ENCODE measurements around the gene RNF217. TPM values are rescaled to one million over a fixed set of nuclear protein-coding genes. Genes with fewer than 3 reads are reported as not detected.

The RNF217 gene
- total RNA-seq, 2 experiments from 2014 or later = 1.7 to 2.4 TPM

- Mint-ChIP-seq H3K9me3 (ENCODE audit: low read depth) (no peaks in the 10 kb centered on the region), H3K36me3 (ENCODE audit: low read depth) (no peaks in the 10 kb centered on the region), H3K4me1 (peaks cover 8% of the 10 kb centered on the region), H3K4me3 (no peak overlapping the region), H3K27ac (no peak overlapping the region), H3K27me3 (peaks cover 5% of the 10 kb centered on the region)
- DNase-seq (no peak), ATAC-seq (no peak)
- intact Hi-C loops (cut with DNase I, micrococcal nuclease) = no loop called here
- POLR2A ChIA-PET = interaction anchor here (0.5 kb wide), 1 partner anchor 44 kb away, joined by 3 read pairs; no protein-coding TSS in a partner anchor
- CTCF ChIA-PET = interaction anchor here (0.6 to 1.3 kb wide), 3 partner anchors 8 to 662 kb away, joined by 3 to 4 read pairs (median 3); no protein-coding TSS in a partner anchor
Measured at GRCh38 chr6:125097186-125097585, 134.9 kb downstream of the RNF217 start.

GRCh38 chr6:125098253-125098652 is 136.0 kb downstream of the RNF217 start:
- intact Hi-C loops (cut with DNase I, micrococcal nuclease) = no loop called here
- Mint-ChIP-seq H3K27me3 (peaks cover 5% of the 10 kb centered on the region), H3K27ac (no peak overlapping the region), H3K9me3 (ENCODE audit: low read depth) (no peaks in the 10 kb centered on the region), H3K36me3 (ENCODE audit: low read depth) (no peaks in the 10 kb centered on the region), H3K4me3 (no peak overlapping the region), H3K4me1 (peaks cover 8% of the 10 kb centered on the region)
- ATAC-seq (no peak), DNase-seq (no peak)
- POLR2A ChIA-PET = no interaction called here
- CTCF ChIA-PET = interaction anchor here (0.5 to 1.3 kb wide), 4 partner anchors 9 to 306 kb away, joined by 3 to 4 read pairs (median 4); no protein-coding TSS in a partner anchor

- DNase-seq (peak; percentile 53), ATAC-seq (peak; percentile 85)
- Mint-ChIP-seq H3K4me1 (peaks cover 8% of the 10 kb centered on the region), H3K4me3 (peak overlapping the region; percentile 47), H3K27ac (no peak overlapping the region), H3K36me3 (ENCODE audit: low read depth) (no peaks in the 10 kb centered on the region), H3K9me3 (ENCODE audit: low read depth) (no peaks in the 10 kb centered on the region), H3K27me3 (peaks cover 5% of the 10 kb centered on the region)
- intact Hi-C loops (cut with DNase I, micrococcal nuclease) = no loop called here
- ChIA-PET POLR2A (no interaction called here), CTCF (no interaction called here)
Measured at GRCh38 chr6:125099211-125100073, 137.2 kb downstream of the RNF217 start.

- no peaks in the 10 kb centered on the region for H3K36me3 Mint-ChIP-seq (ENCODE audit: low read depth)
- peak overlapping the region; percentile 47 for H3K4me3 Mint-ChIP-seq
- POLR2A ChIA-PET = no interaction called here
- peaks cover 8% of the 10 kb centered on the region for H3K4me1 Mint-ChIP-seq
- DNase-seq (no peak), ATAC-seq (no peak)
- no peaks in the 10 kb centered on the region for H3K9me3 Mint-ChIP-seq (ENCODE audit: low read depth)
- no peak overlapping the region for H3K27ac Mint-ChIP-seq
- CTCF ChIA-PET = no interaction called here
- H3K27me3 Mint-ChIP-seq = peaks cover 5% of the 10 kb centered on the region
- intact Hi-C loops (cut with DNase I, micrococcal nuclease) = no loop called here
Measured at GRCh38 chr6:125100074-125100652, 137.9 kb downstream of the RNF217 start.

- CTCF ChIA-PET = no interaction called here
- Mint-ChIP-seq H3K27me3 (peaks cover 5% of the 10 kb centered on the region), H3K27ac (no peak overlapping the region), H3K4me3 (no peak overlapping the region), H3K4me1 (peaks cover 8% of the 10 kb centered on the region), H3K9me3 (ENCODE audit: low read depth) (no peaks in the 10 kb centered on the region), H3K36me3 (ENCODE audit: low read depth) (no peaks in the 10 kb centered on the region)
- POLR2A ChIA-PET = no interaction called here
- ATAC-seq = no peak
- intact Hi-C loops (cut with DNase I, micrococcal nuclease) = no loop called here
- no peak for DNase-seq
Measured at GRCh38 chr6:125101128-125101527, 138.9 kb downstream of the RNF217 start.

GRCh38 chr6:125101631-125102030 is 139.4 kb downstream of the RNF217 start:
- CTCF ChIA-PET = no interaction called here

GRCh38 chr6:125102411-125102810 is 140.2 kb downstream of the RNF217 start:
- CTCF ChIA-PET = no interaction called here
- POLR2A ChIA-PET = no interaction called here
- intact Hi-C loops (cut with DNase I, micrococcal nuclease) = no loop called here
- H3K27me3 Mint-ChIP-seq = peaks cover 5% of the 10 kb centered on the region
- H3K27ac Mint-ChIP-seq = no peak overlapping the region
- peaks cover 8% of the 10 kb centered on the region for H3K4me1 Mint-ChIP-seq
- no peak for DNase-seq
- no peaks in the 10 kb centered on the region for H3K9me3 Mint-ChIP-seq (ENCODE audit: low read depth)
- no peak for ATAC-seq
- H3K36me3 Mint-ChIP-seq (ENCODE audit: low read depth) = no peaks in the 10 kb centered on the region
- H3K4me3 Mint-ChIP-seq = no peak overlapping the region

More at GRCh38 chr6:125101631-125102030, 139.4 kb downstream of the RNF217 start:
- intact Hi-C loops (cut with DNase I, micrococcal nuclease) = no loop called here
- Mint-ChIP-seq H3K36me3 (ENCODE audit: low read depth) (no peaks in the 10 kb centered on the region), H3K4me3 (no peak overlapping the region), H3K27me3 (peaks cover 5% of the 10 kb centered on the region), H3K4me1 (peaks cover 8% of the 10 kb centered on the region), H3K27ac (no peak overlapping the region), H3K9me3 (ENCODE audit: low read depth) (no peaks in the 10 kb centered on the region)
- DNase-seq = no peak
- POLR2A ChIA-PET = no interaction called here
- no peak for ATAC-seq

GRCh38 chr6:125102891-125103290 is 140.7 kb downstream of the RNF217 start:
- ATAC-seq (no peak), DNase-seq (no peak)
- Mint-ChIP-seq H3K27me3 (peaks cover 2% of the 10 kb centered on the region), H3K36me3 (ENCODE audit: low read depth) (no peaks in the 10 kb centered on the region), H3K4me1 (peaks cover 8% of the 10 kb centered on the region), H3K4me3 (no peak overlapping the region), H3K27ac (no peak overlapping the region), H3K9me3 (ENCODE audit: low read depth) (no peaks in the 10 kb centered on the region)
- CTCF ChIA-PET = no interaction called here
- intact Hi-C loops (cut with DNase I, micrococcal nuclease) = no loop called here
- POLR2A ChIA-PET = no interaction called here

- H3K9me3 Mint-ChIP-seq (ENCODE audit: low read depth) = peaks cover 6% of the 10 kb centered on the region
- intact Hi-C loops (cut with DNase I, micrococcal nuclease) = no loop called here
- no peaks in the 10 kb centered on the region for H3K36me3 Mint-ChIP-seq (ENCODE audit: low read depth)
- CTCF ChIA-PET = no interaction called here
- no peak for DNase-seq
- no peak overlapping the region for H3K27ac Mint-ChIP-seq
- H3K4me1 Mint-ChIP-seq = peaks cover 6% of the 10 kb centered on the region
- H3K4me3 Mint-ChIP-seq = no peak overlapping the region
- ATAC-seq = no peak
- H3K27me3 Mint-ChIP-seq = no peaks in the 10 kb centered on the region
- POLR2A ChIA-PET = no interaction called here
Measured at GRCh38 chr6:125104425-125104824, 142.2 kb downstream of the RNF217 start.

GRCh38 chr6:125107048-125107447 is 144.8 kb downstream of the RNF217 start:
- no peak overlapping the region for H3K27ac Mint-ChIP-seq
- ChIA-PET CTCF (no interaction called here), POLR2A (no interaction called here)
- no peak overlapping the region for H3K4me3 Mint-ChIP-seq
- H3K27me3 Mint-ChIP-seq = no peaks in the 10 kb centered on the region
- H3K36me3 Mint-ChIP-seq (ENCODE audit: low read depth) = peaks cover 3% of the 10 kb centered on the region
- intact Hi-C loops (cut with DNase I, micrococcal nuclease) = no loop called here
- no peaks in the 10 kb centered on the region for H3K4me1 Mint-ChIP-seq
- ATAC-seq = no peak
- peaks cover 25% of the 10 kb centered on the region for H3K9me3 Mint-ChIP-seq (ENCODE audit: low read depth)
- DNase-seq = no peak

GRCh38 chr6:125107896-125108295 is 145.7 kb downstream of the RNF217 start:
- CTCF ChIA-PET = no interaction called here
- H3K27me3 Mint-ChIP-seq = no peaks in the 10 kb centered on the region
- H3K27ac Mint-ChIP-seq = no peak overlapping the region
- DNase-seq (no peak), ATAC-seq (no peak)
- POLR2A ChIA-PET = no interaction called here
- H3K36me3 Mint-ChIP-seq (ENCODE audit: low read depth) = peaks cover 3% of the 10 kb centered on the region
- no peaks in the 10 kb centered on the region for H3K4me1 Mint-ChIP-seq
- peaks cover 30% of the 10 kb centered on the region for H3K9me3 Mint-ChIP-seq (ENCODE audit: low read depth)
- intact Hi-C loops (cut with DNase I, micrococcal nuclease) = no loop called here
- no peak overlapping the region for H3K4me3 Mint-ChIP-seq

GRCh38 chr6:125110056-125110455 is 147.8 kb downstream of the RNF217 start:
- intact Hi-C loops (cut with DNase I, micrococcal nuclease) = loop anchor here in 1 of 2 experiments (5.0 kb wide), 1 partner anchor 148 kb away; the partner anchor contains the start of gene RNF217
- no peaks in the 10 kb centered on the region for H3K4me1 Mint-ChIP-seq
- H3K27ac Mint-ChIP-seq = no peak overlapping the region
- H3K9me3 Mint-ChIP-seq (ENCODE audit: low read depth) = peaks cover 30% of the 10 kb centered on the region
- ChIA-PET POLR2A (no interaction called here), CTCF (interaction anchor here (0.6 kb wide), 1 partner anchor 180 kb away, joined by 4 read pairs; no protein-coding TSS in a partner anchor)
- H3K4me3 Mint-ChIP-seq = no peak overlapping the region
- no peak for DNase-seq
- H3K36me3 Mint-ChIP-seq (ENCODE audit: low read depth) = peaks cover 3% of the 10 kb centered on the region
- no peaks in the 10 kb centered on the region for H3K27me3 Mint-ChIP-seq
- no peak for ATAC-seq
